ENCODE results near the gene PGAP3.

Gene PGAP3

GRCh38 chr17:39634384-39634871 is 53.4 kb downstream of the PGAP3 start:
- peak in 2 of 5 experiments; percentile 22 to 40 for DNase-seq

DNA sequence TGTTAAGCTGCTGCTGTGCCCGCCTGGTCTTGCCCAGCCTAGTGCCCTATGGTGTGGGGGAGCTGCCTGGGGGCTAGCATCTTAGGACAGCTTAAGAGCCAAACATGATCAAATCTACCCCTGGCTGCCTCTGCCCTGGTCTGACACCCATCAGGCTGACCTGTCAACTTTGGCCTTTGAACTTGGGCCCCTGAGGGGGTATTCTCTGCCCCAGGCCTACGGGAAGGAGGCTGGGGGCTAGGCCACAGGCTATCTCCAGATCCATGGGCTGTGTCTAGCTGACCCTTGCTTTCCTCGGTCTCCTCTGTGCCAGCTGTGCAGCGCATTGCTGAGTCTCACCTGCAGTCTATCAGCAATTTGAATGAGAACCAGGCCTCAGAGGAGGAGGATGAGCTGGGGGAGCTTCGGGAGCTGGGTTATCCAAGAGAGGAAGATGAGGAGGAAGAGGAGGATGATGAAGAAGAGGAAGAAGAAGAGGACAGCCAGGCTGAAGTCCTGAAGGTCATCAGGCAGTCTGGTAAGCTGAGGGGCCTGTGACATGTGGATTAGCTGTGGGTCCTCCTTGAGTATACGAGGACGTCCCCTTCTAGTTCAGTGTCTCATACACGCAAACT is 54.2 kb downstream of the PGAP3 start:
- no peak for DNase-seq

DNA sequence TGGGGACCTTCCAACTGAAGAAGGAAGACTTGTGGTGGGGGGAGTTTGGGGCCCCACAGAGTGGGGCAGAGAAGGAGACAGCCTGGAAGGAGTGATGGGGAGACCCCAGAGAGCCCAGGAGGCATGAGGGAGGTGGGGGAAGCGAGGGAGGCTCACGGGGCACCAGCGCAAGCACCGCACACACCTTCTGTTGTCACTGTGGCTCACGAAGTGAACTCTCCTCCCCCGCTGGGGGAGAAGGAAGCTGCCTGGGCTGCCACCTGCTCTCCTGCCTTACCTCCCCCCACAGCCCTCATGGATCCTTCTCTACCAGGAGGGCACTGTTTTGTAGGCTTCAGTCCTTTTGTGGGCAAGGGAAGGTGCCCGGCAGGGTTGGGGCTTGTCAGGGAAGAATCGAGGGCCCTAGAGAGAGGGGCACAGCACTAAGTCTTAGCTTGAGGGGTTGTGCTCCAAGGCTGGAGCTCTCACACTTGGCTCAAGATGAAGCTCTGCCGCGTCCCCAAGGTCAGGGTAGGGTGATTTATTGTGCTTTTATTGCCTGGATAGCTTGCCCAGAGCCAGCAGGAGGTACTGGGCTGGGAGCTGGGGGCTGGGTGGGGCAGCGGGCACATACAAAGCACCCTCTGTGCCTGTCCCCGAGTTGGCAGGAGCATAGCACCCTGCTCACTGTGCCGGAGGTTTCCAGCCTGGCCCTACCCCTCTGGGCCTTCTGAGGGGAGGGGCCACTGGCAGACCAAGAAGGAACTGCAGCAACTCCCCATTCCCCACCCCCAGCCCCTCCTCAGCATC is 55.5 kb downstream of the PGAP3 start:
- DNase-seq = no peak

- no peak for DNase-seq
Observed at GRCh38 chr17:39631403-39631802, 56.5 kb downstream of the PGAP3 start.

DNA sequence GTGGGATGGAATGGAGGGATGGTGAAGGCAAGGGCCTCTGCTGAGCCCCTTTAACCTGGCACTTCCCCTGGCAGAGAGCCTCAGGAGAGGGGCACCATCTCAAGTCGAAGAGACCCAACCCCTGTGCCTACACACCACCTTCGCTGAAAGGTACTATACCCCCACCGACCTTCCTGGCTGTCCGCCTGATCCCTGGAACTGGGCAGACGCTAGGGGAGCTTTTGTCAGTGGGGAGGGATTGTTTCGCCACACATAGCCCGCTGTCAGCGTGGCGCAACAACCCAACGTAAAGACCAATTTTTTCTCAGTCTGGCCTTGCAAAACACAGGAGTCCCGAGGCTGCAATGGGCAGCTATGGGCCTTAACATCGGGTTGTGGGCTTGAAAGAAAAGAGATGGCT is 58.0 kb downstream of the PGAP3 start:
- no peak for DNase-seq

DNA sequence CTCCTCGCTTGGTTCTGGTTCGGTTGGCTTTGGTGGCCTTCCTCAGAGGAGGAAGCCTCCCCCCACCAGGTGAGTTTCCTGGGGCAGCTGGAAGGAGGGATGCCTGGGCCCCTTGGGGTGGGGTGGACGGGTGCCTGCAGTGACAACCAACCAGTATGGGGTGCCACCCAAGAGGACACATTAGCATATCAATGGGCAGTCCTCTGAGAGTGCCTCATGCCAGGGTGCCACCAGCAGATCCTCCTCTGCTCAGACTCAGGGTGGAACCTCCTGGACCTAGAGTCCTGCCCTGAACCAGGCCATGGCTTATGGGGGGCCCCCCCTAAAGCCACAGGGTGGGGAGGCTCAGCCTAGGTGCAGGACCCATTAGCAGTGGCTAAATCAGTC is 58.4 kb downstream of the PGAP3 start:
- DNase-seq = no peak

GRCh38 chr17:39628655-39629493 is 59.0 kb downstream of the PGAP3 start:
- no peak for DNase-seq

DNA sequence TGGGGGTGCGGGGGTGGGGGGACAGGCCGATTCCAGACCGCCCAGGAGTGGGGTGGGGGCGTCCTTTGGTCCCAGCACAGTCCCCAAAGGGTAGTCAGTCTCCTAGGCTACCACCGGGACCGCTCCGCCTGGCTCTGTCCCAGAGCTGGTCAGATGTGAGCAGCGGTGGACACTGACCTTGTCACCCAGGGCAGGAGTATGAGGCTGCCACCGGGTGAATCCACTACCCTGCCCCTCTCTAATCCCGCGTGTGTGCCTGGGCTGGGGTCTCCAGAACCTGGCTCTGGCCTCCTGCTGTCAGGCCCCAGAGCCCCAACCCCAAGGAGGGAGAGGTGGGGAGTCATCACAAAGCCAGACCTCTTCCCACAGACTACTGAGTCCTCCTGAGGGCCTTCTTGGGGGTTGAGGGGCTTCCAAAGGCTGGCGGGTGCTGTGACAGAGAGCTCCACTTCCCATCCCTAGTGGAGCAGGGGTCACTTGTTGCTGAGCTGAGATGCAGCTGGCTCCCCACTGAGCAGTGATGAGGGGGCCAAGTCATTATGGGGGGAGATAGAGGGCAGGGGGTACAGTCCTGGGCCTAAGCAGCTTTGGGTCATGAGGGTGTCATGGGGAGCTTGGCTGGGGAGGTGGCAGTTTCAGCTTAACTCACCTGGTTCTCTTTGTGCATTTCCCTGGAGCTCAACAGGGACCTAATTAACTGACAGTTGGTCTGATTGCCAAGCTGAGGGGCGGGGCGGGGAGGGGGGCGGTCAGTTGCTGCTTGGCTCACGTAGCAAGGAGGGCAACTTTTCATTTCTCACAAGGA is 59.9 kb downstream of the PGAP3 start:
- no peak for DNase-seq

GRCh38 chr17:39627047-39627711 is 60.7 kb downstream of the PGAP3 start:
- DNase-seq = no peak

- DNase-seq = no peak
Observed at GRCh38 chr17:39626171-39627046, 61.4 kb downstream of the PGAP3 start, which contains the start of gene PPP1R1B. PPP1R1B (plus strand) TSS chr17:39626952; CDS start chr17:39627393, 441 bp downstream.

DNA sequence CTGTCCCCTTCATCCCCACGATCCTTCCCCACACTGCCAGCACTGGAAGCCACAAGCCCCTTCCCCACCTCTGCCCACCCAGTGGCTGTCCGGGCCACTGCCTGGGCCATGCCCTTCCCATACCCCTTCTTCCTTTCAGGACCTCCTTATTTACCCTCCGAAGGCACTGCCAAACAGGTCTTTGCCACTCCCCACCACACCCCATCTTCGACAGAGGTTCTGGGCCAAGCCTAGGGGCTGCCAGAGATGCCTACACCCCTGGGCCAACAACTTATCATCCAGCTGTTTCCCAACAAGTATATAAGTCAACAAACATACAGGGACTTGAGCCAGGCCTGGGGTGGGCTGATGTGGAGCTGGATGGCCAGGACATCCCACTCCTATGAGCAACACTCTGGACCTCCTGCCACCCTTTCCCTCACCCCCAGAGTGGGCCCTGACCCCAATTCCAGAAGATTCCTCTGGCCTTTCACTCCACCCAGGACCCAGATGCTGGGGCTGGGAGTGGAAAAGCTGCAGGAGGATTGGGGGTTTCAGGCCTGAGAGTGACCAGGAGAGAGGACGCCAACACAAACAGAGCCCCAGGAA is 62.6 kb downstream of the PGAP3 start:
- DNase-seq = no peak

- no peak for DNase-seq
Observed at GRCh38 chr17:39624313-39624712, 63.5 kb downstream of the PGAP3 start.

GRCh38 chr17:39623356-39623950 is 64.4 kb downstream of the PGAP3 start:
- peak; percentile 65 to 84 (median 76) for DNase-seq

GRCh38 chr17:39622380-39623006 is 65.4 kb downstream of the PGAP3 start:
- peak in 2 of 5 experiments; percentile 37 to 85 for DNase-seq

- DNase-seq = peak; percentile 75 to 81 (median 77)
Observed at GRCh38 chr17:39621523-39622379, 66.1 kb downstream of the PGAP3 start.

Measured in T-helper 2 cell (primary cell).